GM10266 (cell line): Measurements from ENCODE around the gene NEK3.

Experiments
- DNase-seq: peaks from one replicate; pipeline ENCODE4 v3.0.0; 2012; ENCODE audit errors: extremely low spot score
- CTCF ChIP-seq: IDR thresholded peaks from 2 replicates; pipeline ENCODE4 v1.5.1; 2012; ENCODE audit warnings: mild to moderate bottlenecking, low read depth; ENCODE audit not compliant: control insufficient read depth, insufficient read depth; ENCODE audit errors: missing control alignments

NEK3 gene

DNA sequence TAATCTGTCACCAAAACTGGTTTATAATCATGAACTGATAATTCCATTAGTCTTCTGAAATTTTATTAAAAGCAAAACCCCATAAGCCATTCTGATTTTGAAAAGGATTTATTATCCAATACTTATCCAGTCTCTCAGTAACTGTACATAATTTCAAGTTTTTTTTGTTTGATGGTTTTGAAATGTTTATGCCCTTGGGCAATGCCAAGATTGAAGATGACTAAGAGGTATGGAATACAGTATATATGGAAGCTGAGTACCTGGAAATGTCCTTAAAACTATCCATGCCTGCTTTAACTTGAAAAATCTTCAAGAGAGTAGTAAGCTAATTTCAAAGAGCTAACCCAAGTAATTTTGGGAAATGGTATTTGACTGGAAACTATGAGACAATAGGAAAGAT is 28.8 kb downstream of the NEK3 start:
- no peak for TF ChIP-seq CTCF
- DNase-seq = no peak

- TF ChIP-seq CTCF = peak; percentile 73
- DNase-seq = peak; percentile 71
Observed at GRCh38 chr13:52128714-52129700, 30.4 kb downstream of the NEK3 start, which contains the start of gene NEK5. NEK5 (minus strand) TSS chr13:52129073; CDS start chr13:52127482, 1,591 bp downstream.

GRCh38 chr13:52127783-52128702 is 31.4 kb downstream of the NEK3 start:
- DNase-seq = peak; percentile 85
- peak; percentile 74 for TF ChIP-seq CTCF

DNA sequence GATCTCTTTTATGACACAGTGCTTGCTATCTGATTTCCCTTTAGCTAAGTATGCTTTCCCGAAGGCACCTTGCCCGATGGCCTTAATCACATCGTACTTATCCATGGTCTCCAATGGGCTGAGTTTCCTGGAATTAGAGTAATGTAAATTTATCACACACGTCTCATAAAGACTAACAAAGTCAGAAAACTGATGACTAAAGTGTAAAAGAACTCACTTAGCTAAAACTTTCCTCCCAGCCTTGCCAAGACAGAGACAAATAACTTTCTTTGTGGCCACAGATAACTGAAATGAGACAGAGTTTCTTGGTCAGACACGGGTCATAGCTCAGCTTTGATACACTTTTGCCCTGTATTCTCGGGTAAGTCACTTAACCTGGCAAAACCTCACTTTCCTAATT is 32.0 kb downstream of the NEK3 start:
- no peak for TF ChIP-seq CTCF
- no peak for DNase-seq

DNA sequence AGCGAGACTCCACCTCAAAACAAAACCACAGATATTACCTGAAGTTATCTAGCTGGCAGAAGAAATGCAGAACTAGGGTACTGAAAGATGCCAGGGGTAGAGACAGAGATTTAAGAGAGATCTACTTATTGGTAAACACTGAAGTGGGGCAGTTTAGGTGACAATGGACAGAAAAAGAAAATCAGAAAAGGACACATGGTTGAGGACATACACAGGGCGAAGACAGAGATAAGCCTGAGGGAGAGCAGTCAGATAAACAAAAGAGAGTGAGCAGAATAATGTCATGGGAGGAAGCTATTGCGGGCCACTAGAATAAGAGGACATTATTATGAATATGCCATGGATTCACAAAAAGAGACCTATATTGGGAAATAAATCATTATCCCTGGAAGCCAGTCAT is 33.9 kb downstream of the NEK3 start:
- no peak for DNase-seq
- TF ChIP-seq CTCF = no peak

- no peak for DNase-seq
- TF ChIP-seq CTCF = no peak
Observed at GRCh38 chr13:52118595-52118994, 40.8 kb downstream of the NEK3 start.
